Osteoblast (primary cell): ENCODE measurements around the gene TAF3. TPM values are rescaled to one million over a fixed set of nuclear protein-coding genes. Genes with fewer than 3 reads are reported as not detected.

Source experiments
- DNase-seq: peaks from one replicate; pipeline ENCODE4 v3.0.0; 2011; ENCODE audit warnings: low spot score, mixed read lengths; ENCODE audit not compliant: insufficient read length; ENCODE audit errors: missing footprints
- H2AFZ ChIP-seq: 2 replicates; pipeline ENCODE4 v1.6.0; 2011; ENCODE audit warnings: mild to moderate bottlenecking, low read length
- H3K27ac ChIP-seq: 2 replicates; pipeline ENCODE4 v1.5.1; 2011; ENCODE audit warnings: mild to moderate bottlenecking, low read depth, low read length, moderate library complexity
- H3K27me3 ChIP-seq: 2 replicates; pipeline ENCODE4 v1.6.0; 2012; ENCODE audit warnings: mild to moderate bottlenecking, control low read depth, inconsistent platforms, low read length, moderate library complexity; ENCODE audit not compliant: insufficient read depth
- H3K36me3 ChIP-seq: 2 replicates; pipeline ENCODE4 v1.5.1; 2011; ENCODE audit warnings: mild to moderate bottlenecking, low read length, control low read depth, moderate library complexity; ENCODE audit not compliant: insufficient read depth
- H3K4me1 ChIP-seq: 2 replicates; pipeline ENCODE4 v1.5.1; 2011; ENCODE audit warnings: mild to moderate bottlenecking, low read length, control low read depth, moderate library complexity; ENCODE audit not compliant: insufficient read depth
- H3K4me2 ChIP-seq: 2 replicates; pipeline ENCODE4 v1.6.0; 2011; ENCODE audit warnings: mild to moderate bottlenecking, low read length; ENCODE audit not compliant: insufficient read depth
- H3K4me3 ChIP-seq: fragments of 200-600 bp; sonication (generic); 3 replicates; pipeline ENCODE4 v1.5.1; 2012; ENCODE audit warnings: mild to moderate bottlenecking, low read length, inconsistent platforms; ENCODE audit not compliant: insufficient read depth
- H3K79me2 ChIP-seq: 2 replicates; pipeline ENCODE4 v1.6.0; 2012; ENCODE audit warnings: mild to moderate bottlenecking, low read length, control low read depth, inconsistent platforms; ENCODE audit not compliant: insufficient read depth
- H3K9me3 ChIP-seq: 2 replicates; pipeline ENCODE4 v1.5.1; 2011; ENCODE audit warnings: low read depth, low read length, control low read depth
- H4K20me1 ChIP-seq: 2 replicates; pipeline ENCODE4 v1.6.0; 2012; ENCODE audit warnings: mild to moderate bottlenecking, low read length, control low read depth; ENCODE audit not compliant: insufficient read depth
- total RNA-seq: library from RNA; depleted of rRNA; stranded (reverse); fragments of >200 nt; gene quantifications from 2 replicates; pipeline ENCODE4 v1.2.3, GENCODE V29; 2012
- TF ChIP-seq, protein P1 (sequence below): IDR thresholded peaks from 2 replicates; pipeline ENCODE4 v1.5.1; 2011; ENCODE audit warnings: mild to moderate bottlenecking, low read depth, low read length, moderate library complexity; ENCODE audit errors: extremely low read depth

TAF3 gene
- total RNA-seq, 1 donor = 2.2 TPM

GRCh38 chr10:7891634-7892033, 73.3 kb downstream of the TAF3 start:
- no peak overlapping the region for H3K4me3 ChIP-seq
- TF ChIP-seq, protein P1, sequence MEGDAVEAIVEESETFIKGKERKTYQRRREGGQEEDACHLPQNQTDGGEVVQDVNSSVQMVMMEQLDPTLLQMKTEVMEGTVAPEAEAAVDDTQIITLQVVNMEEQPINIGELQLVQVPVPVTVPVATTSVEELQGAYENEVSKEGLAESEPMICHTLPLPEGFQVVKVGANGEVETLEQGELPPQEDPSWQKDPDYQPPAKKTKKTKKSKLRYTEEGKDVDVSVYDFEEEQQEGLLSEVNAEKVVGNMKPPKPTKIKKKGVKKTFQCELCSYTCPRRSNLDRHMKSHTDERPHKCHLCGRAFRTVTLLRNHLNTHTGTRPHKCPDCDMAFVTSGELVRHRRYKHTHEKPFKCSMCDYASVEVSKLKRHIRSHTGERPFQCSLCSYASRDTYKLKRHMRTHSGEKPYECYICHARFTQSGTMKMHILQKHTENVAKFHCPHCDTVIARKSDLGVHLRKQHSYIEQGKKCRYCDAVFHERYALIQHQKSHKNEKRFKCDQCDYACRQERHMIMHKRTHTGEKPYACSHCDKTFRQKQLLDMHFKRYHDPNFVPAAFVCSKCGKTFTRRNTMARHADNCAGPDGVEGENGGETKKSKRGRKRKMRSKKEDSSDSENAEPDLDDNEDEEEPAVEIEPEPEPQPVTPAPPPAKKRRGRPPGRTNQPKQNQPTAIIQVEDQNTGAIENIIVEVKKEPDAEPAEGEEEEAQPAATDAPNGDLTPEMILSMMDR = no peak
- H4K20me1 ChIP-seq = no peaks in the 10 kb centered on the region
- H3K9me3 ChIP-seq = no peaks in the 10 kb centered on the region
- DNase-seq = no peak
- no peak overlapping the region for H2AFZ ChIP-seq
- H3K27ac ChIP-seq = no peak overlapping the region
- H3K36me3 ChIP-seq = no peaks in the 10 kb centered on the region
- no peaks in the 10 kb centered on the region for H3K4me1 ChIP-seq
- H3K27me3 ChIP-seq = no peaks in the 10 kb centered on the region
- no peaks in the 10 kb centered on the region for H3K79me2 ChIP-seq
- no peak overlapping the region for H3K4me2 ChIP-seq

GRCh38 chr10:7892146-7892545, 73.8 kb downstream of the TAF3 start:
- Histone ChIP-seq H3K4me1 (no peaks in the 10 kb centered on the region), H3K27me3 (no peaks in the 10 kb centered on the region)
- TF ChIP-seq, protein P1 = no peak

DNA sequence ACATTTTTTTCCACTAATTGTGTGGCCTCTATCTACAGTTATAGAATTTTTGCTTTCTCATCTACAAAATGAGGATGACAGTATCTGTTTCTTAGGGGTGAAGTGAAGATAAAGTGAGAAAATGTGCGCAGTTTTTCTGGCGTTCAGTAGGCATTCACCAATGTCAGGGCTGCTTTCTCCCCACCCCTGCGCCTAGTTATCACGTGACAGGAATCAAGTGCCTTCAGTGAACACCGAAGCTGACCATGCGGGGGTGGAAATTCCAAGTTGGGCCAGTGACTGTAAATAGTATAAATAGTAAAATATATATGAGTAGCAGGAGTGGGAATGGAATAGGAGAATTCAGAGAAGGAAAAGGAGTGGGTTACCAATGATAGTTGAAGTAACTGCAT, 77.4 kb downstream of the TAF3 start:
- DNase-seq = peak; percentile 37
- no peaks in the 10 kb centered on the region for H4K20me1 ChIP-seq
- TF ChIP-seq, protein P1 = no peak
- H3K9me3 ChIP-seq = no peaks in the 10 kb centered on the region
- H3K4me3 ChIP-seq = no peak overlapping the region
- no peaks in the 10 kb centered on the region for H3K27me3 ChIP-seq
- no peaks in the 10 kb centered on the region for H3K4me1 ChIP-seq
- H3K36me3 ChIP-seq = no peaks in the 10 kb centered on the region
- H3K79me2 ChIP-seq = no peaks in the 10 kb centered on the region
- no peak overlapping the region for H2AFZ ChIP-seq
- H3K4me2 ChIP-seq = no peak overlapping the region
- H3K27ac ChIP-seq = no peak overlapping the region

More at GRCh38 chr10:7892146-7892545, 73.8 kb downstream of the TAF3 start:
- no peak overlapping the region for H2AFZ ChIP-seq
- no peaks in the 10 kb centered on the region for H4K20me1 ChIP-seq
- no peaks in the 10 kb centered on the region for H3K9me3 ChIP-seq
- DNase-seq = no peak
- no peak overlapping the region for H3K27ac ChIP-seq
- H3K36me3 ChIP-seq = no peaks in the 10 kb centered on the region
- H3K79me2 ChIP-seq = no peaks in the 10 kb centered on the region
- no peak overlapping the region for H3K4me2 ChIP-seq
- H3K4me3 ChIP-seq = no peak overlapping the region

DNA sequence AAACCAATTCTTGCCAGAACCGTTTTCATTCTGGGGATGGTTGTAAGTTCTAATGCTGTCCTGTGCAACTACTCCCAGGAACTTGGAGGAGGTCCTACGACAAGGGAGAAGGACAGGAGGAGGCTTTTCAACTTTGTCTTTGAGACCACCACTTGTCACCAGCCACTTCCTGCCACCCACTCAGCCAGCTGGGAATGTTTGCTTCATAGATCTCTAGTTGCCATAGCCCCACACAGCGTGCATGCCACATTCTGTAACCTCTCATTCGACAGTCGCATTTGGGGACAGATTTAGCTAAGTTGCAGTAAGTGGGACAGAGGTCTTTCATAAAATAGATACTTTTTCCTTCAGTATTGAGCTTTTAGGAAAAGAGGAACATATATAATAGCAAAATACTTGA, 78.0 kb downstream of the TAF3 start:
- no peak overlapping the region for H3K4me3 ChIP-seq
- H3K79me2 ChIP-seq = no peaks in the 10 kb centered on the region
- TF ChIP-seq, protein P1 = no peak
- no peaks in the 10 kb centered on the region for H3K36me3 ChIP-seq
- no peak for DNase-seq
- no peaks in the 10 kb centered on the region for H4K20me1 ChIP-seq
- no peaks in the 10 kb centered on the region for H3K9me3 ChIP-seq
- H2AFZ ChIP-seq = no peak overlapping the region
- no peak overlapping the region for H3K27ac ChIP-seq
- no peak overlapping the region for H3K4me2 ChIP-seq
- no peaks in the 10 kb centered on the region for H3K4me1 ChIP-seq
- H3K27me3 ChIP-seq = no peaks in the 10 kb centered on the region
